Trophoblast cell (in vitro differentiated cells and primary cell): ENCODE results near the gene NADK.
"Not testable (repeated sequence)": the region's sequence is repeated elsewhere in the genome, so short reads cannot be mapped to it uniquely, and the experiment has no call there.

Experiments used
- DNase-seq, 2 donors: peaks; one replicate each; pipeline ENCODE4 v3.0.0-alpha.2; 2016
- H2AFZ ChIP-seq: 2 replicates; pipeline ENCODE4 v1.6.1; 2013; ENCODE audit warnings: low read length, moderate library complexity, mild to moderate bottlenecking; ENCODE audit not compliant: insufficient read depth, poor library complexity
- H2AK5ac ChIP-seq: 2 replicates; pipeline ENCODE4 v1.6.1; 2013; ENCODE audit warnings: mild to moderate bottlenecking, low read length
- H2BK120ac ChIP-seq: 2 replicates; pipeline ENCODE4 v1.6.1; 2013; ENCODE audit warnings: low read length, mild to moderate bottlenecking, moderate library complexity; ENCODE audit not compliant: insufficient read depth, poor library complexity
- H2BK12ac ChIP-seq: 2 replicates; pipeline ENCODE4 v1.6.1; 2013; ENCODE audit warnings: mild to moderate bottlenecking, low read length, moderate library complexity
- H2BK5ac ChIP-seq: 2 replicates; pipeline ENCODE4 v1.6.1; 2013; ENCODE audit warnings: low read length, low read depth, moderate library complexity, mild to moderate bottlenecking; ENCODE audit not compliant: poor library complexity
- H3K14ac ChIP-seq: 2 replicates; pipeline ENCODE4 v1.6.1; 2013; ENCODE audit warnings: mild to moderate bottlenecking, low read length
- H3K18ac ChIP-seq: 2 replicates; pipeline ENCODE4 v1.6.1; 2013; ENCODE audit warnings: mild to moderate bottlenecking, low read length
- H3K23ac ChIP-seq: 2 replicates; pipeline ENCODE4 v1.6.1; 2013; ENCODE audit warnings: low read length
- H3K27ac ChIP-seq: 2 replicates; pipeline ENCODE4 v1.5.1; 2013; ENCODE audit warnings: low read depth, mild to moderate bottlenecking, inconsistent platforms, low read length, moderate library complexity
- H3K27me3 ChIP-seq: 2 replicates; pipeline ENCODE4 v1.6.1; 2013; ENCODE audit warnings: inconsistent platforms, mild to moderate bottlenecking, low read length, moderate library complexity; ENCODE audit not compliant: insufficient read depth
- H3K36me3 ChIP-seq, 2 experiments: 1 replicate in 1 of 2; 2 replicates in 1 of 2; pipeline ENCODE4 v1.6.1; 2013; ENCODE audit warnings: low read length in 2 of 2, mild to moderate bottlenecking in 2 of 2, moderate library complexity in 1 of 2; ENCODE audit not compliant: insufficient read depth in 2 of 2, control insufficient read depth in 1 of 2
- H3K4ac ChIP-seq: 2 replicates; pipeline ENCODE4 v1.6.1; 2013; ENCODE audit warnings: low read depth, mild to moderate bottlenecking, low read length, moderate library complexity
- H3K4me1 ChIP-seq, 2 experiments: 1 replicate in 1 of 2; 2 replicates in 1 of 2; pipeline ENCODE4 v1.6.1; 2013; ENCODE audit warnings: low read length in 2 of 2, mild to moderate bottlenecking in 2 of 2, moderate library complexity in 1 of 2; ENCODE audit not compliant: insufficient read depth in 2 of 2, control insufficient read depth in 1 of 2
- H3K4me2 ChIP-seq: 2 replicates; pipeline ENCODE4 v1.6.1; 2013; ENCODE audit warnings: inconsistent platforms, mild to moderate bottlenecking, low read length, moderate library complexity
- H3K4me3 ChIP-seq: 2 replicates; pipeline ENCODE4 v1.5.1; 2013; ENCODE audit warnings: mild to moderate bottlenecking, low read depth, low read length, inconsistent platforms
- H3K79me1 ChIP-seq: one replicate; pipeline ENCODE4 v1.6.1; 2013; ENCODE audit warnings: low read length
- H3K79me2 ChIP-seq: 2 replicates; pipeline ENCODE4 v1.6.1; 2013; ENCODE audit warnings: low read length, mild to moderate bottlenecking; ENCODE audit not compliant: control insufficient read depth, insufficient read depth, poor library complexity
- H3K9ac ChIP-seq: 2 replicates; pipeline ENCODE4 v1.6.1; 2013; ENCODE audit warnings: mild to moderate bottlenecking, low read length
- H3K9me3 ChIP-seq: 2 replicates; pipeline ENCODE4 v1.6.1; 2013; ENCODE audit warnings: low read depth, mild to moderate bottlenecking, control low read depth, inconsistent platforms, low read length; ENCODE audit not compliant: insufficient read depth
- H4K12ac ChIP-seq: 2 replicates; pipeline ENCODE4 v1.6.1; 2013; ENCODE audit warnings: low read depth, mild to moderate bottlenecking, low read length, moderate library complexity
- H4K8ac ChIP-seq: 2 replicates; pipeline ENCODE4 v1.6.1; 2013; ENCODE audit warnings: low read depth, mild to moderate bottlenecking, low read length, moderate library complexity
- H4K91ac ChIP-seq: one replicate; pipeline ENCODE4 v1.6.1; 2013; ENCODE audit warnings: low read depth, mild to moderate bottlenecking, low read length, moderate library complexity
- WGBS: extraction: QIAGEN DNeasy Blood & Tissue Kit; methylation state at CpG from one replicate; pipeline ENCODE4 v1.1.7; 2013; ENCODE audit warnings: missing lambda C conversion rate; ENCODE audit not compliant: insufficient read length, insufficient coverage; ENCODE audit errors: extremely low coverage; 5-methylcytosine and 5-hydroxymethylcytosine counted together

NADK gene

GRCh38 chr1:1742529-1742928, 35.7 kb downstream of the NADK start:
- not testable (repeated sequence) for H3K14ac ChIP-seq, H2BK12ac ChIP-seq, H4K12ac ChIP-seq, H3K4me3 ChIP-seq, H3K79me1 ChIP-seq, H3K9me3 ChIP-seq, H3K27me3 ChIP-seq, H2BK120ac ChIP-seq, H3K18ac ChIP-seq, H2AK5ac ChIP-seq, DNase-seq, H4K91ac ChIP-seq, H3K27ac ChIP-seq, H3K4me1 ChIP-seq, H3K9ac ChIP-seq, H3K79me2 ChIP-seq, H2BK5ac ChIP-seq, H2AFZ ChIP-seq, H3K23ac ChIP-seq, H3K4ac ChIP-seq, H4K8ac ChIP-seq, H3K4me2 ChIP-seq
- peaks cover 11 to 14% of the 10 kb centered on the region in 2 experiments for H3K36me3 ChIP-seq
- no CpG with 5 or more reads among the region's 11 CpGs for WGBS

GRCh38 chr1:1741013-1741412, 37.3 kb downstream of the NADK start:
- not testable (repeated sequence) for H3K79me1 ChIP-seq, H3K4me2 ChIP-seq, H2AK5ac ChIP-seq, H3K9ac ChIP-seq, H2BK5ac ChIP-seq, H2BK12ac ChIP-seq, H3K4me1 ChIP-seq, H2BK120ac ChIP-seq, H3K4me3 ChIP-seq, H3K27me3 ChIP-seq, H4K12ac ChIP-seq, H3K9me3 ChIP-seq, H3K79me2 ChIP-seq, H4K91ac ChIP-seq, H3K23ac ChIP-seq, H3K27ac ChIP-seq, H3K4ac ChIP-seq, H4K8ac ChIP-seq, H3K18ac ChIP-seq, H3K14ac ChIP-seq, H2AFZ ChIP-seq
- H3K36me3 ChIP-seq: peaks cover 18 to 20% of the 10 kb centered on the region in 2 experiments
- DNase-seq: peak; percentile 66 to 95
- WGBS: no CpG with 5 or more reads among the region's 12 CpGs

GRCh38 chr1:1738799-1739337, 39.4 kb downstream of the NADK start:
- H2BK120ac ChIP-seq, H2AK5ac ChIP-seq, H3K27me3 ChIP-seq, H3K4ac ChIP-seq, H3K79me1 ChIP-seq, H3K79me2 ChIP-seq, H3K9ac ChIP-seq, H4K91ac ChIP-seq, H3K27ac ChIP-seq, H3K4me1 ChIP-seq, H3K9me3 ChIP-seq, H3K18ac ChIP-seq, H3K23ac ChIP-seq, H4K12ac ChIP-seq, DNase-seq, H2BK5ac ChIP-seq, H4K8ac ChIP-seq, H2BK12ac ChIP-seq, H3K4me3 ChIP-seq, H2AFZ ChIP-seq, H3K4me2 ChIP-seq, H3K14ac ChIP-seq: not testable (repeated sequence)
- WGBS: no CpG with 5 or more reads among the region's 22 CpGs
- peaks cover 24 to 29% of the 10 kb centered on the region in 2 experiments for H3K36me3 ChIP-seq

GRCh38 chr1:1737675-1738590, 40.3 kb downstream of the NADK start:
- H3K36me3 ChIP-seq: peaks cover 25 to 32% of the 10 kb centered on the region in 2 experiments
- not testable (repeated sequence) for H3K4me2 ChIP-seq, H3K27ac ChIP-seq

More at GRCh38 chr1:1737675-1738590, 40.3 kb downstream of the NADK start:
- H3K79me1 ChIP-seq, H3K4me1 ChIP-seq, H3K23ac ChIP-seq, H2AFZ ChIP-seq, H3K27me3 ChIP-seq, DNase-seq, H3K9ac ChIP-seq, H2BK5ac ChIP-seq, H4K8ac ChIP-seq, H3K4ac ChIP-seq, H3K79me2 ChIP-seq, H2BK12ac ChIP-seq, H3K9me3 ChIP-seq, H2BK120ac ChIP-seq, H3K14ac ChIP-seq, H4K91ac ChIP-seq, H4K12ac ChIP-seq, H2AK5ac ChIP-seq, H3K18ac ChIP-seq, H3K4me3 ChIP-seq: not testable (repeated sequence)
- WGBS: no CpG with 5 or more reads among the region's 44 CpGs
